ENCODE results near the gene COPA. TPM values are rescaled to one million over a fixed set of nuclear protein-coding genes. Genes with fewer than 3 reads are reported as not detected.
"Not testable (repeated sequence)": the region's sequence is repeated elsewhere in the genome, so short reads cannot be mapped to it uniquely, and the experiment has no call there.

COPA gene
- 100 to 1,000 TPM; 140 to 179 (median 159) TPM for polyA plus RNA-seq (ENCODE audit: insufficient read length in 4 of 4)

DNA sequence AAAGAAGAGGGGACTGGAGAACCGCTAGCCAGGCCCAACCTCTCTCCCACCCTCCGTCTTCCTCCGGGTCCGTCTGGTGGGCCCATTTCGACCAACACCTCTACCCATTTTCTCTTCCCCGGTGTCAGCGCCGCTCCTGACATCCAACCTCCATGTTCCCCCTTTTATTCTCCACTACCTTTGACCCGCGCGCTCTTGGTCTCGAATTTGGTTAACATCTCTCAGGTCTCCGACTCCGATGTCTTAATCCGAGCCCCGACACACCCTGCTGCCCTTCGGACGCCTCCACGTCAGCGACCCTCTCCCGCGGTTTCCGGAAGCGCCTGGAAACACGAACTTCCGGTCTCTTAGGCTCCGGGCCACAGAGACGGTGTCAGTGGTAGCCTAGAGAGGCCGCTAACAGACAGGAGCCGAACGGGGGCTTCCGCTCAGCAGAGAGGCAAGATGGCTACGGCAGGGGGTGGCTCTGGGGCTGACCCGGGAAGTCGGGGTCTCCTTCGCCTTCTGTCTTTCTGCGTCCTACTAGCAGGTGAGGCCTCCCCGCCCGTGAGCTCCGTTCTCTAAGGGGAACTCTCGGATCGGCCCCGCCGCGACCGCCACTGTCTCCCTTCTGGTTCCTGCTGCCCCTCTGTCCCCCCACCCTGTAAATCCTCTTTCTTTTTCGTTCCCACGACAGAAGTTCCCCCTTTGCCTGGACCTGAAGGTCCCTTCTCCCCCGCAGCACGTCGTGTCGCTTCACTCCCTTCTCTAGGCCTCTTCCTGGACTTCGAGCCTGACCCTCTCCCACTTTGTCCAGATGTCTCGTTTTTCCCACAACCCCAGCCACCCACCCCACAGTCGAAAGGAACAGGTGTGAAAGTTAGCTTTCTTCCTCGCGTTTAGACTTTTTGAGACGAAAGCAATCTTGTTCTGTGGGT is at the start of gene COPA, which contains the start of gene NCSTN:
COPA (minus strand) TSS at position 298 of the 917 bp plus-strand sequence; CDS start at position 218, 80 bp downstream.
NCSTN (plus strand) TSS at position 431 of the 917 bp plus-strand sequence; CDS start at position 445, 14 bp downstream.
- peak; percentile 81 to 95 (median 90) for DNase-seq (ENCODE audit: low read depth in 4 of 4, low spot score in 2 of 4)

DNA sequence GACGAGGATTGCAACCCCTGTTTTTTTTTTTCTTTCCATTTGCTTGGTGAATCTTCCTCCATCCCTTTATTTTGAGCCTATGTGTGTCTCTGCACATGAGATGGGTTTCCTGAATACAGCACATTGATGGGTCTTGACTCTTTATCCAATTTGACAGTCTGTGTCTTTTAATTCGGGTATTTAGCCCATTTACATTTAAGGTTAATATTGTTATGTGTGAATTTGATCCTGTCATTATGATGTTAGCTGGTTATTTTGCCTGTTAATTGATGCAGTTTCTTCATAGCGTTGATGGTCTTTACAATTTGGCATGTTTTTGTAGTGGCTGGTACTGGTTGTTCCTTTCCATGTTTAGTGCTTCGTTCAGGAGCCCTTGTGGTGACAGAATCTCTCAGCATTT is 45.4 kb upstream of the COPA start:
- DNase-seq (ENCODE audit: low read depth in 4 of 4, low spot score in 2 of 4): not testable (repeated sequence)

DNA sequence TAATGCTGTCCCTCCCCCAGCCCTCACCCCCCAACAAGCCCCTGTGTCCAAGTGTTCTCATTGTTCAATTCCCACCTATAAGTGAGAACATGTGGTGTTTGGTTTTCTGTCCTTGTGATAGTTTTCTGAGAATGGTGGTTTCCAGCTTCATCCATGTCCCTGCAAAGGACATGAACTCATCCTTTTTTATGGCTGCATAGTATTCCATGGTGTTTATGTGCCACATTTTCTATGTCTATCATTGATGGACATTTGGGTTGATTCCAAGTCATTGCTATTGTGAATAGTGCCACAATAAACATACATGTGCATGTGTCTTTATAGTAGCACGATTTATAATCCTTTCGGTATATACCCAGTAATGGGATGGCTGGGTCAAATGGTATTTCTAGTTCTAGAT is 41.8 kb upstream of the COPA start:
- not testable (repeated sequence) for DNase-seq (ENCODE audit: low read depth in 4 of 4, low spot score in 2 of 4)

DNA sequence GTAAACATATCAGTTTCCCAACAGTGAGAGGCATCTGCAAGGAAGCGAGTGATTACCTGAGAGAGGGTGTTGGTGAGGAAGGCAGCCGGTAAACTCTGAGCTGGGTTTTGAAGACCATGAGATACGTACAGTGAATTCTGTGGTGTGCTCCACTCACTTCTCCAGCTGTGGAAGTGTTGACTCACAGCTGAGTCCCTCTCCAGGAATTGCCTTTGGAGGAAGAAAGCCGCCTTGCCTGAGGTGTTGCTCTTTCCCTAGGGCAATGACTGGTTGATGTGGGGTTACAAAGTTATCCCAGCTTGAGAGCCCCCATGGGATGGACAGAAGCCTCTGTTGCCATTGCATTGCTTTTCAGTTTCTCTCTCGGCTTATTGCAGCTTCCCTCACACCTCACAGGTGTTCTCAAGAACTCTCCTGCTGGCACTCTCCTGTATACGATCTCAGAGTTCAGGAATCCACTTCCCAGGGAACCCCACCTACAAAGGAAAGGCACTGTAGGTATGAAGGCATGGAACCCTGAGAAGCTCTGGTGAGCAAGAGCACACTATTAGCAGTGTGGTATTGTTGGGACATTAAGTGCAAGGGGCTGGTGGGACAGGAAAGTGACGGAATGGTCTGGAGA is 34.6 kb upstream of the COPA start:
- DNase-seq (ENCODE audit: low read depth in 4 of 4, low spot score in 2 of 4): no peak

DNA sequence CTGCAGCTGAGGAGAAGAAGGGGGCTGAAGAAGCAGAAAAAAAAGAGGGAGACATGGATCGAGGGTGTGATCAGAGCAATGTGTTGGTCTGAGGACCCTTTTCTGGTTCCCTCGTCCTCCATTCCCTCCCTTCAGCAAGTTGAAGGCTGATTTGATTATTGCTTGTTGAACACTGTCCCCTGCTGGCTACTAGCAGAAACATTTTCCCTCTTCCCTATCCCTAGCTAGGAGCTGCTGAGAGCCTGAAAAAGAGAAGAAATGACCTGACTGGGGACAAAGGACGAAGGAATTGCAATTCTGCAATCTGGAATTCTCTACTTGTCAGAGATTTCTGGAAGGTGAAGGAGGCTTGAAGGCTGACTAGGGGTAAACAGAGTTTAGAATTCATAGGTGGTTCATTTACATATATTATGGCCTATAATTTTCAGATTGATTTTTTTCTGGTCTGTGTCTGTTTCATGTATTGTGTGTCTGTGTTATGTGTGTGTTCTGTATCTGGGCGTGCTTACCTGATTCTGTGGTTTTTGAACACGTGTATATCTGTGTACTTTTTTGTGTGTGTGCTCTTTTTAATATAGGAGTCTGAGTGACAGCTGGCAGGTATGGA is 33.6 kb upstream of the COPA start:
- peak in 3 of 4 donors; percentile 9 to 38 (median 34) for DNase-seq (ENCODE audit: low read depth in 4 of 4, low spot score in 2 of 4)

DNA sequence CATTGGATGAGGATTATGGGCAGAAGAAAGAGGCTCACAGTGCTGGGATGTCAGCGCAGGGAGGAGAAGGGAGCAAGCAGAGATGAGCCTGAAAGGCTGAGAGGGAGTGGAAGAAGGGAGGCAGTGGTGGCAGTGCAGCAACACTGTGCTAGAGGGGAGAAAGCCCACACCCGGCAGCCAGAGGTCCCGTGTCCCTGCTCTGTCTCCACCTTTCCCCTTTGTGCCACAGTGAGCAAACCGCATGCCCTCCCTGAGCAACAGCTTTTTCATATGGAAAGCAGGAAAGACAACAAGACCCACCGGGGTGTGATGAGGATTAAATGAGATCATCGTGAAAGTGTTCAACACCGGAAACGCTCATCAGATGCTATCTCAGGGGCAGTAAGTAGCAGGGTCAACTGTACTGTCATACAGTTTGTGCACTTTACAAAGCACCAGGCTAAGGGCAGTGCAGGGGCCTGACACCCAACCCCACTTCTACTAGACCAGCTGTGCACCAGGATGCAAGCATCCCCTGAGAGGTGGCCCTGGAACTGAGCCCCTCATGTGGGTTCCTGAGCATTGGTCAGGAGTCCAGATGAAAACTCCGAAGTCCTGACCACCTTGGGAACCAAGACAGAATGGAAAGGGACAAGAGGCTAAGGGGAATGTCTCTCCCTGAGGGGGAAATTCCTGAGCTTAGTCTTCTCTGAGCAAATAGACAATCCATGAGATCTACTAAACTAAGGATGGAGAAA is 32.9 kb upstream of the COPA start:
- no peak for DNase-seq (ENCODE audit: low read depth in 4 of 4, low spot score in 2 of 4)

DNA sequence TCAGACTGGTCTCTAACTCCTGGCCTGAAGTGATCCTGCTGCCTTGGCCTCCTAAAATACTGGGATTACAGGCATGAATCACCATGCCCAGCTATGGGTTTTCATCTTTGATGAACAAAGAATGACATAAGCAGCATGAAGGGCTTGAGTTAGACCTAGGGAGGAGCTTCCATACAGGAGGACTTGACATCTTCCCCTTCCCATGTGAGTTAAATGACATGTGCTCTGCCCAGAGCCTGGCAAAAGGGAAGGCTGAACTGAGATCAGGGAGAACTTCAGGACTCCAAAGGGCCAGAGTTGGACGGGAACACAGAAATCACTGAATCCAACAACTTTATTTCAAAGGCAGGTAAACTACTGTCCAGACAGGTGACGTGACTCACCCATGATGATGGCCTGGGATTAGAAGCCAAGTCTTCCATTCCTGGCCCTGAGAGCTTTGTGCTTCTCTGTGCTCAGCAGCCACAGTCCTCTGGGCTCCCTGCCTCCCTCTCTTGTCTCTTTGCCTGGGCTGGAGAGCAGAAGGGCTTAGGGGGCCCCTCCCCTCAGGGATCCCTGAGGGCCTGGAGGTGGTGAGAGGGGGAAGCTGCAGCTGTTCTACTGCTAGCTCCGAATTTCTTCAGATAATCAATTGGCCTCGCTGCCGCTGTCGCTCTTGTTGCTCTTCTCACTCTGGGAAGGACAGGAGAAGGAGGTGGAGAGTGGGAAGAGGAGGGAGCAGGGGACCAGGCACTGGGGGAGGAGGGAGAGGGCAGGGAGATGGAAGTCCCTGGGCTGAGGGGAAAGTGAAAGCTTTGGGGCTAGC is 31.5 kb upstream of the COPA start:
- no peak for DNase-seq (ENCODE audit: low read depth in 4 of 4, low spot score in 2 of 4)

DNA sequence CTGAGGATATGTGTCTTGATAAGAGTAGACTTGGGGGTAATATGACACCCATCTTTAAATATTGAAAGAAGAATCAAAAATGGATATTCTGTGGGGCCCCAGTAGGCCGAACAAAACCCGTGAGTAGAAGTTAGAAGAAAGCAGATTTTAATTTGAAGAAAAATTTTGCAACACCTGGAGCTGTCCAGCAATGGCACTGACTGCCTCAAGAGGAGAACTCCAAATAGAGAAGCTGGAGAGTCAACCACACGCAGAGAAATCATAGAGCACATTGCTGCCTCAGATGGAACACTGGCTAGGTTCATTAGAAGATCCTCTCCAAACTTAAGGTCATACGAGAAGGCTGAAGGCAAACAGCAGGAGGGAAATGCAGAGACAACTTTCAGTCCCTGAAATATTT is 30.6 kb upstream of the COPA start:
- no peak for DNase-seq (ENCODE audit: low read depth in 4 of 4, low spot score in 2 of 4)

DNA sequence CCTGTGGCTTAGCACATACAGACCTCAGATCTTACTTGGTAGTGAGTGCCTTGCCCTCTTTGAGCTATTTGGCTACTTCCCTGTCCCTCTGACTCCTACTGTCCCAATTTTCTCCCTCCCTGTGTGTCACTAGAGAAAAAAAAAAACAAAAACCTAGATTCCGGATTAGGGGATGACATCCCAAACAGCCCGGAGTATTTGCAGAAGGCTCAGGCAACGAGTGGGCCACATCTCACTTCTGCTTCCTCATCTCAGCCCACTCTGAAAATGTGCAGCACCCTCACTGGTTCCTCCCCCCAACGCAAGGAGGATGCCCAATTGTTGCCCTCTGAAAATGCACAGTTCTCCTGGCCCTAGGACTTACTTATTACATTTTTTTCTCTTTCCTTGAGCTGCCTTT is 28.7 kb upstream of the COPA start:
- DNase-seq (ENCODE audit: low read depth in 4 of 4, low spot score in 2 of 4): no peak

DNA sequence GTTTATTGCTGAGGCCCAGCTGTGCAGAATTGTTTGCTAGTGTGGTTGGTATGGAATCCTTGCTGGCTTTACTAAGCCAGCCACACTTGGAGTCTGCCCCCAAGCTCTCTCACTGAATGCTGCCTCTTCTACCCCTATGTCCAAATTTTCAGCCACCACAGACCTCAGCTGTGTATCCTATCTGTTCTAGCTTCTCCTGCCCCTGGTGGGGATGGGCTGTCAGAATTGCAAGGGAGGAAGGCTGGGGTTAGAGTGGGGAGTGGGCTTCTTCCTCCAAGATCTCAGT is 28.2 kb upstream of the COPA start:
- no peak for DNase-seq (ENCODE audit: low read depth in 4 of 4, low spot score in 2 of 4)

DNA sequence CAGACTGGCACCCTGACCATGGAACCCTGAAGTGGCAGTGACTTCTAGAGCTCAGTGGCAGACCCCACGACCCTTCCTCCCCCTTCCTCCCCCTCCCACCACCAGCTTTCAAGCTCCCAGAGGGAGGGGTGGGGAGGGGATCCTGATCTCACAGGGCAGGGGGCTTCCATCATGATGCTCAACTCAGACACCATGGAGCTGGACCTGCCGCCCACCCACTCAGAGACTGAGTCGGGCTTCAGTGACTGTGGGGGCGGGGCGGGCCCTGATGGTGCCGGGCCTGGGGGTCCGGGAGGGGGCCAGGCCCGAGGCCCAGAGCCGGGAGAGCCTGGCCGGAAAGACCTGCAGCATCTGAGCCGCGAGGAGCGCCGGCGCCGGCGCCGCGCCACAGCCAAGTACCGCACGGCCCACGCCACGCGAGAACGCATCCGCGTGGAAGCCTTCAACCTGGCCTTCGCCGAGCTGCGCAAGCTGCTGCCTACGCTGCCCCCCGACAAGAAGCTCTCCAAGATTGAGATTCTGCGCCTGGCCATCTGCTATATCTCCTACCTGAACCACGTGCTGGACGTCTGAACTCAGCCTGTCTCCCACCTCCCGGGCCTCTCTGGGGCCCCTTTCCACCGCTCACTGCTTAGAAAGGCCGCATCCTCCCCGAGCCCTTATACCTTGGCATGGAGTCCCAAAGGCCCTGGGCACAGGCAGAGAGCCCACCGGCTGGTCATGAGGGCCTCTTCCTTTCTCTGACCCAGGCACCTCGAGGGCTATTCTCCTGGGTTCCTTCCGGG is 27.7 kb upstream of the COPA start:
- no peak for DNase-seq (ENCODE audit: low read depth in 4 of 4, low spot score in 2 of 4)

DNA sequence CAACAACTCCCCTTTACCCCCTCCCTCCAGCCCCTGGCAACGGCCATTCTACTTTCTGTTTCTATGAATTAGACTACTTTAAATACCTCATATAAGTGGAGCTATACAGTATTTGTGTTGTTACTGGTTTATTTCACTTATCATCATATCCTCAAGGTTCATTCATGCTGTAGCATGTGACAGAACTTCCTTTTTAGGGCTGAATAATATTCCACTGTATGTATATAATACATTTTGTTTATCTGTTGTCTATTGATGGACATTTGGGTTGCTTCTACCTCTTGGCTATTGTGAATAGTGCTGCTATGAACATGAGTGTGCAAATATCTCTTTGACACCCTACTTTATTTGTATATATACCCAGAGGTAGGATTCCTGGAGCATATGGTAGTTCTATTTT is 26.0 kb upstream of the COPA start:
- DNase-seq (ENCODE audit: low read depth in 4 of 4, low spot score in 2 of 4): no peak

DNA sequence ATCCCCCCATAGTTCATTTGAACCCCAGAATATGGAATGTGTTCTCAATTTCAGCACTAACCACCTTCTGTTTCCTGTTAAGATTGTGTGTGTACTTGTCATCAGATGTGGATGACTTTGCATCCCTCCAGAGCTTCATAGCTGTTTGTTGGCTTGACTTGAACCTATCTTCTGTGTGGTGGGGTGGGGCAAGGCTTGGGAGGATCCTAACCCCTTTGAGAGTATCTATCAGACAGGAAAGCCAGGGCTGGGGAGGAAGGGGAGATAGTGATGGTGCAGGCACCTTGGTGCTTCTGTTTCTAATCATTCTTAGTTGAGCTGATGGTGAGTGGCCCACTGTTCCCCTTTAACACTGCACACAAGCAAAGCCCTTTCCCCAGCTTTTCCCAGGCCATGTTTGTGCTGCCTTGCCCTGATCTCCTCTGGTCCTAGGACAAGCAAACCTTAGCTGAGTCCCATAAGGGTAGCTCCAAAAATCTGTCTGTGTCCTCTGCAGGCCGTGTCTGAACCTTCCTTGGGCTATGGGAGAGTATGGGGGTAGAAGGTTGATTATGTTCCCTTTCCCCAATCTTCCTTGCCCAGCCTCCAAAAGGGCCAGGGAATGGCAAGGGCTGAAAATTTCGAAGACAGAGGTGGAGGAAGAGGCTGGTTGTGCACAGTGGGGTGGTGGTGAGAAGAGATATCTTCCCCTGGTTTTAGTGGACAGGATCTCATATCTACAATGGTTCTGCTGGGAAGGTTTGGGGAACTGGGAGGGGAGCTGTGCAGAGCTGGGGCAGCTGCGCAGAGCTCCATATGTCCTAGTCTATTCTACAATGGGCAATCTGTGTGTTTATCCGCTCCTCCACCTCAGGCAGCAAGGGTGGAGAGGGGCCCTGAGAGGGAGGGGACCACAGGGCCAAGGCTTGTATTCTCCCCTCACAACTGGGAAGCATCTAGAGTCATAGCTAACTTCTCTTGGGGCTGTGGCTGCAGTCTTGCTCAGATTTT is 25.2 kb upstream of the COPA start:
- no peak for DNase-seq (ENCODE audit: low read depth in 4 of 4, low spot score in 2 of 4)

DNA sequence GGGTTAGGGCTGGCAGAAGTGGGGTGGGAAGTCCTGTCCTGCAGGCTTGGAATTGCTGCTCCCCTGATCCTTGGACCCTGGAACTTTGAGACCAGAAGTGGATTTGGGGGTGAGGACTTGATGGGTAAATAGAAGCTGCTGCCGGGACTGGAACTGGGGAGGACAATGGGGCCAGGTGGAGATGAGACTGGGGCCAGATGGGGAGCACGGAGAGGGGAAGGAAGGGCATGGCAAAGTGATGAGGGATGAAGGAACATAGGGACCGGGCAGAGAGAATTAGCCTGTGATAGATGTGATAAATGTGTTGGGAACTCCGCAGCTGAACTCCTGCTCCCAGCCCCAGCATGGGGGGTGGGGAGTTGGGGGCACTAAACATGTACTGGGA is 24.5 kb upstream of the COPA start:
- no peak for DNase-seq (ENCODE audit: low read depth in 4 of 4, low spot score in 2 of 4)

DNA sequence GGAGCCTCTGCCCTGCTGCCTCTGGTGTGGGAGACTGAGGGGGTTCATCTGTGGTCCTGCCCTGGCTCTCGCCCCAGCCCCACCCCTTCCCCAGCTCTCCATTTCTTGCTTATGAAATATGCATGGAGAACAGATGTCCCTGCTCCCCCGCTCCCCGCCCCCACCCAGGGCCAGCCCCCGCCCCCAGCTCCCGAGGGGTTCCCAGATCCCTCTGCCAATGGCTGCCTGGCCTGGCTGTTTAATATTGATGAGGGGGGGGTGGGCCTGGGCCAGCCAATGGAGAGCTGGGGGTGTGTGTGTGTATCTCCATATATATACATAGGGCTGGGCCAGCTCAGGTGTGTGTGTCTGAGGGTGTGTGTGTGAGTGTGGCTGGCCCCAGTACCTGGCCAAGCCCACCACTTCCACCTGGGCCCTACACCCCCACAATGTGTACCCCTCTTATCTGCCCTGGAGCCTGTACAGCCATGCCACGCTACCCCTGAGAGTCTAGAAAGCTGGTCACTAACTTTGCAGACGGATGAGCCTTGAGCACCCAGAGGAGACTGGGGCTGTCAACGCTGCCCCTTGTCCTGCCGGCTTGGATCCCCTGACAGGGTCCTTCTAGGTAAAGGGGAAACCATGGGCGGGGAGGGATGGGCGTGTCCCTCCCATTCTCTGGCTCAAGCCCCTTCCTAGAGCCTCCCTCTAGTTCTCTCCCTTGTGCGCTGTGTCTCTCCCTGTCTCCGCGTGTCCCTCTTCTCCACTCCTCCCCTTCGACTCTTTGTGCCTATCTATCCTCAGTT is 23.9 kb upstream of the COPA start, which contains the start of gene NHLH1:
NHLH1 (plus strand) TSS at position 341 of the 785 bp plus-strand sequence. CDS start 3,661 bp downstream, outside the sequence.
- DNase-seq (ENCODE audit: low read depth in 4 of 4, low spot score in 2 of 4): no peak

DNA sequence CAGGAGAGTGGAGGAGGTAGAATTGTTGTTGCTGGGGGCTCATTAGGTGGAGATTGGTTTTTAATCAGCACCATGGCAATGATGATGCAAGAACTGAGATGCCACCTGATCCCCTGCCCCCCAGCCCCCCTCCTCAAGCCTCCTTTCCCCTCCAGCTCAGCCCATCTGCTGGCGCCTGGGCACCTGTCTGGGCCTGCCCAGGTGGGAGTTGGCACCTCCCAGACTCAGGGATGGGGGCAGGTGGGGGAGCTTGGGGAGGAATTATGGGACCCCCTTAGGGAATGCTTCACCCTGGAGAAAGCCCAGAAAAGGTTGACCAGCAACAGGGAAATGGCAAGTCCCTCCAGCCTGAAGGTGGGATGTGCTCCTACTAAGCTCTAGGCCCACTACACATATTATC is 22.3 kb upstream of the COPA start:
- no peak for DNase-seq (ENCODE audit: low read depth in 4 of 4, low spot score in 2 of 4)
